WI38 (cell line): ENCODE data around the gene GDAP2.

Experiments
- H3K4me3 ChIP-seq: 2 replicates; pipeline ENCODE4 v1.5.1; 2011; ENCODE audit warnings: low read depth, mild to moderate bottlenecking, control low read depth, low read length
- CTCF ChIP-seq: IDR thresholded peaks from 2 replicates; pipeline ENCODE4 v1.5.1; 2012; ENCODE audit warnings: low read depth, mild to moderate bottlenecking, control low read depth, low read length

The GDAP2 gene

GRCh38 chr1:117959364-117959763 is 29.9 kb upstream of the GDAP2 start:
- no peak overlapping the region for H3K4me3 ChIP-seq
- no peak for TF ChIP-seq CTCF

- no peak overlapping the region for H3K4me3 ChIP-seq
- no peak for TF ChIP-seq CTCF
Observed at GRCh38 chr1:117952386-117952785, 23.0 kb upstream of the GDAP2 start.

GRCh38 chr1:117942293-117942692 is 12.9 kb upstream of the GDAP2 start:
- no peak overlapping the region for H3K4me3 ChIP-seq
- TF ChIP-seq CTCF, result no peak

GRCh38 chr1:117933769-117934168 is 4.3 kb upstream of the GDAP2 start:
- no peak for TF ChIP-seq CTCF
- H3K4me3 ChIP-seq, result no peak overlapping the region

GRCh38 chr1:117932576-117932975 is 3.2 kb upstream of the GDAP2 start:
- no peak for TF ChIP-seq CTCF
- H3K4me3 ChIP-seq, result no peak overlapping the region

- no peak for TF ChIP-seq CTCF
- peak overlapping the region; percentile 98 for H3K4me3 ChIP-seq
Observed at GRCh38 chr1:117930484-117930883, 1.1 kb upstream of the GDAP2 start.

- no peak for TF ChIP-seq CTCF
- H3K4me3 ChIP-seq, result peak overlapping the region; percentile 98
Observed at GRCh38 chr1:117930173-117930447, 689 bp upstream of the GDAP2 start.

GRCh38 chr1:117928881-117929342 is 509 bp downstream of the GDAP2 start:
- peak; percentile 24; the same call in 1 of the 2 replicates for TF ChIP-seq CTCF
- H3K4me3 ChIP-seq, result peak overlapping the region; percentile 98
